HG03521 (cell line): ENCODE results near the gene HSPB1.
"Not testable (repeated sequence)": the region's sequence is repeated elsewhere in the genome, so short reads cannot be mapped to it uniquely, and the experiment has no call there.

ENCODE experiments used
- ATAC-seq: cut with Tn5 transposase; IDR thresholded peaks from one replicate; pipeline ENCODE4 v1.9.1; 2021; ENCODE audit warnings: mild to moderate bottlenecking, moderate library complexity; ENCODE audit not compliant: unreplicated experiment

HSPB1 gene

GRCh38 chr7:76303202-76304147 is 1.0 kb downstream of the HSPB1 start:
- peak; percentile 36 for ATAC-seq

- ATAC-seq: no peak
Observed at GRCh38 chr7:76304888-76305375, 2.5 kb downstream of the HSPB1 start.

DNA sequence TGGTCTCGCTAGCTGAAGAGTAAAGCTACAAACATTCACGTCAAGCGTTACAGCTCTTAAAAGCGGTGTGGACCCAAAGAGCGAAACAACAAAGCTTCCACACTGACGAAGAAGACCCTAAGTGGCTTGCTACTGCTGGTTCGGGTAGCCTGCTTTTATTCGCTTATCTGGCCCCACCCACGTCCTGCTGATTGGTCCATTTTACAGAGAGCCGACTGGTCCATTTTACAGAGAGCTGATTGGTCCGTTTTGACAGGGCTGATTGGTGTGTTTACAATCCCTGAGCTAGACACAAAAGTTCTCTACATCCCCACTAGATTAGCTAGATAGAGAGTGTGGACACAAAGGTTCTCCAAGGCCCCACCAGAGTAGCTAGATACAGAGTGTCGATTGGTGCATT is 6.4 kb downstream of the HSPB1 start:
- not testable (repeated sequence) for ATAC-seq

DNA sequence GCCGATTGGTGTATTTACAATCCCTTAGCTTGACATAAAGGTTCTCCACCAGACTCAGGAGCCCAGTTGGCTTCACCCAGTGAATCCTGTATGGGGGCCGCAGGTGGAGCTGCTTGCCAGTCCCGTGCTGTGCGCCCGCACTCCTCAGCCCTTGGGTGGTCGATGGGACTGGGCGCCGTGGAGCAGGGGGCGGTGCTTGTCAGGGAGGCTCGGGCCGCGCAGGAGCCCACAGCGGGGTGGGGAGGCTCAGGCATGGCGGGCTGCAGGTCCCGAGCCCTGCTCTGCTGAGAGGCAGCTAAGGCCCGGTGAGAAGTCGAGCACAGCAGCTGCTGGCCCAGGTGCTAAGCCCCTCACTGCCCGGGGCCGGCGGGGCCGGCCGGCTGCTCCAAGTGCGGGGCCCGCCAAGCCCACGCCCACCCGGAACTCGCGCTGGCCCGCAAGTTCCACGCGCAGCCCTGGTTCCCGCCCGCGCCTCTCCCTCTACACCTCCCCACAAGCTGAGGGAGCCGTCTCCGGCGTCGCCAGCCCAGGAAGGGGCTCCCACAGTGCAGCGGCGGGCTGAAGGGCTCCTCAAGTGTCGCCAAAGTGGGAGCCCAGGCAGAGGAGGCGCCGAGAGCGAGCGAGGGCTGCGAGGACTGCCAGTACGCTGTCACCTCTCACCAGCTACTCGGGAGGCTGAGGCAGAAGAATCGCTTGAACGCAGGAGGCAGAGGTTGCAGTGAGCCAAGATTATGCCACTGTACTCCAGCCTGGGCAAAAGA is 7.0 kb downstream of the HSPB1 start:
- ATAC-seq: not testable (repeated sequence)

- no peak for ATAC-seq
Observed at GRCh38 chr7:76310102-76310957, 7.9 kb downstream of the HSPB1 start.

DNA sequence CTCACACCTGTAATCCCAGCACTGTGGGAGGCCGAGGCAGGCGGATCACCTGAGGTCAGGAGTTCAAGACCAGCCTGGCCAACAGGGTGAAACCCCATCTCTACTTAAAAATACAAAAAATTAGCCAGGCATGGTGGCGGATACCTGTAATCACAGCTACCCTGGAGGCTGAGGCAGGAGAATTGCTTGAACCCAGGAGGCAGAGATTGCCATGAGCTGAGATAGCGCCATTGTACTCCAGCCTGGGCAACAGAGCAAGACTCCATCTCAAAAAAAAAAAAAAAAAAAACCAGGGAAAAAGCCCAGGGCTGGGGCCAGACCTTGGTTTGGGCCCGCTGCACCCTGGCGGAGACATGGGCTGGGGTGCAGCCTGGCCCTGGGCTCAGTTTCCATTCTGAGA is 9.4 kb downstream of the HSPB1 start:
- ATAC-seq: not testable (repeated sequence)

- ATAC-seq: peak; percentile 35
Observed at GRCh38 chr7:76314042-76314721, 11.7 kb downstream of the HSPB1 start.

DNA sequence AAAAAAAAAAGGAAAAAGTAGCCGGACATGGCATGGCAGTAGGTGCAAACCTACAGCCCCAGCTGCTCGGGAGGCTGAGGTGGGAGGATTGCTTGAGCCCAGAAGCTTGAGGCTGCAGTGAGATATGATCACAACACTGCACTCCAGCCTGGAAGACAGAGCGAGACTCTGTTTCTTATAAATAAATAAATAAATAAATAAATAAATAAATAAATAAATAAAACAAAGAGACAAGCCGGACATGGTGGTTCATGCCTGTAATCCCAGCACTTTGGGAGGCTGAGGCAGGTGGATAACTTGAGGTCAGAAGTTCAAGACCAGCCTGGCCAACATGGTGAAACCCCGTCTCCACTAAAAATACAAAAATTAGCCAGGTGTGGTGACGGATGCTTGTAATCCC is 12.3 kb downstream of the HSPB1 start:
- ATAC-seq: not testable (repeated sequence)

DNA sequence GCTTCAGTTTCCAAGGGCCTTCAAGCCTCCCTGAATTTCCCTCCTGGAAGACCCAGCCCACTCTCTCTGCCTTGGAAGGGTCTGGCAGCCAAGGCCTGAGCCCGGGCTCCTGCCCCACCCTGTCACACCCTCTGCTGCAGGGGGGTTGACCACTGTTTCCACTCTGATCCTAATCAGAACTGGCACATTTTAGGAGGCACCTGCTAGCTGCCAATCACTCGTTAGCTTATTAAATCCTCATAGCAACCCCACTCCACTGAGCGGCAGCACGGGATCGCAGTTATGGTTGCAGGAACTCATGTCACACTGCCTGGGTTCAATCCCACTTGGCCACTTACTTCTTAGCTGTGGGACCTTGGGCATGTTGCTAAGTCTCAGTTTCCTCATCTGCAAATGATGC is 12.9 kb downstream of the HSPB1 start:
- ATAC-seq: no peak

- no peak for ATAC-seq
Observed at GRCh38 chr7:76316984-76317781, 14.7 kb downstream of the HSPB1 start.

GRCh38 chr7:76317782-76318487 is 15.5 kb downstream of the HSPB1 start:
- ATAC-seq: peak; percentile 93

DNA sequence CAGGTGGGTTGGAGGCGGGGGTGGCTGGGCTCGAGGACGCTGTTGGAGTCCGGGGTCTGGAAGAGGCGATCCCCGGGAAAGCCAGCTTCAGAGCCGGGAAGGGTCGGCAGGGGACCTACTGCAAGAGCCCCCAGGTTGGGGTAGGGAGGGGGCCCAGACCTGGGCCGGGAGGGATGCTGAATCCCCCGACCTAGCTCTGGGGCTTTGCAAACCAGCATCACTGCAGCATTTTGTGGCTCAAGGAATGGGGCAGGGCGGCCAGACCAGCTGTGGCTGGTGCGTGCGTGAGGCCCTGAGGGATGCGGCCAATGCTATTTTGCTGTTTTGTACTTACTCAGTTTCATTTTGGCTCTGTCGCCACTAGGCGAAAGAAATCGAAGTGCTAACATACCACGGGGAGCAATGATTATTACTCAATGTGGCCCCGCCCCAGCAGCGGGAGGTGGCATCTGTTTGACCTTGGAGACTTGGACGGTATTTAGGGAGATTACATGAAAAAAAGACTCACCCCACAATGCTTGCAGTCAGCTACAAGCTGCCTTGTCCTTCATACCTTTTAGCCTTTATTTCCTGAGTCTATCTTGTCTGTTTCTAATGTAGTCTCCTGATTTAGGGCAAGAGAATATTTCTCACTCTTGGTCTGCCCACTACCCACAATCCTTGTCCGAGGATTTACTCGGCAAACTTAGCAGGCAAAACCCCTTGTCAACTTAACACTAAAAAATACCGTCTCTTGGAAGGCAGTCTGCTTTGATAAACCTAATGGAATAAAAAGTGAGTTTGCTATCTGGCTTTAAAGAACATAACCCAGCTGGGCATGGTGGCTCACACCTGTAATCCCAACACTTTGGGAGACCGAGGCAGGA is 16.2 kb downstream of the HSPB1 start:
- peak; percentile 34 for ATAC-seq

DNA sequence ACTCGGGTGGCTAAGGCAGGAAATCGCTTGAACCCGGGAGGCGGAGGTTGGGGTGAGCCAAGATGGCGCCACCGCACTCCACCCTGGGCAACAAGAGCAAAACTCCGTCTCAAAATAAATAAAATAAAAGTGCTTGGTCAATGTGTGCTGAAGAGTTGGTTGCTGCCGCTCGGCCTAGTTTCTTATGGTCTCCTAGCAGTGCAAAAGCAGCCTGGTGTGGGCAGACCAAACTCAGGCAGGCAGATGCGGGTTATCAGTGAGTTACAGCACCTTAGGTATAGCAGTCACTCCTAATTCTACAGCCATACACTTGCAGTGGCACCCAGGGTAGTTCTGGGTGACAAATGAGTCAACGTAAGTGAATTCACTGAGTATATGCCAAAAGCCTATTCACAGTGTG is 22.6 kb downstream of the HSPB1 start:
- no peak for ATAC-seq

- ATAC-seq: no peak
Observed at GRCh38 chr7:76325811-76326210, 23.3 kb downstream of the HSPB1 start.

- no peak for ATAC-seq
Observed at GRCh38 chr7:76326646-76327233, 24.3 kb downstream of the HSPB1 start.

GRCh38 chr7:76327610-76328009 is 25.1 kb downstream of the HSPB1 start:
- no peak for ATAC-seq

DNA sequence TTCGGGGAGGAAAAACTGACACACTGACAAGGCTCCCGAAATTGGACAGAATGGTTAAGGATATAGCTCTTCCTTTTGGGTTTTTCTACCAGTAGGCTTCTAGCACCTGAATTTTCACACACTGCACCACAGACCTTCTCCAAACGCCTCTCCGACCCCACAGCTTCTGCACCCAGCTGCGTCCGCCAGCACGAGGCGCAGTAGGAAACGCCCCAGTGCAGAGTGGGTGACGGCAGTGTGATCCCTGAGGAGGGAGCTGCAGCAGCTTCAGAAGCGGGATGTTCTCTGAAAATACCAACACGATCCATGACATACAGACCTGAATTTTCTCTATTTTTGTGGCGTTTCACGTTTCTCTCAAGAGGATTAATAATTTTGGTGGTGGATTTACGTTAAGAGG is 25.9 kb downstream of the HSPB1 start:
- no peak for ATAC-seq
